ENCODE results near the gene SIM1.

DNA sequence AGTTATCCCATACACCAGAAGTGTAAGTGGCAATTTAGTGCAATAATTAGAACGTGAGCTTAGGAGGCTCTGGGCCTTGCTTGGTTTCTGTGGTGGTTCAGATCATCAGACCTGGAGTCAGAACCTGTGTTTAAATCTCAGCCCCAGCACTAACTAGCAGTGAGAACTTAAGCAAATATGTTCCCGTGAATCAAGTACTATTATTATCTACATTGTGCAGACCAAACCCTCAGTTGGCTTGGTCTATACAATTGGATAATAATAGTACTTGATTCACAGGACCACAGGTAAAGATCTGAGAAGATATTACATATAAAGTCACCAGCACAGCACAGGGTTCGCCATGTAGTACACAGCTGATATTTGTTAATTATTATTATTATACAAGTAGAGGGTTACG lies 93.1 kb downstream of the SIM1 start:
- TF ChIP-seq GATA2 (IDR thresholded peaks at IDR 0.05; ENCODE audit: low read depth, low read length), result no peak
- TF ChIP-seq GATA3 (IDR thresholded peaks at IDR 0.05; ENCODE audit: low read depth, low read length), result no peak

All from SH-SY5Y (cell line).